CD8-positive, alpha-beta memory T cell (primary cell): ENCODE data around the gene KLHL5. TPM values are rescaled to one million over a fixed set of nuclear protein-coding genes. Genes with fewer than 3 reads are reported as not detected.
A peak's percentile ranks its signal among the peaks of the same experiment; 100 is the strongest.

ENCODE experiments used
- CTCF ChIA-PET: fragments of 350-600 bp; sonication (Branson Sonifier 250); formaldehyde crosslinking; loops from one replicate; lab custom pipeline; 2021; ENCODE audit warnings: antibody characterized with exemption; lab: Charles Lee
- POLR2A ChIA-PET: fragments of 350-600 bp; sonication (Branson Sonifier 250); formaldehyde crosslinking; loops from one replicate; lab custom pipeline; 2021; ENCODE audit warnings: antibody characterized with exemption; lab: Charles Lee
- DNase-seq, 5 donors: peaks; one replicate each; pipeline versions ENCODE4 v3.0.0 to v3.0.0-alpha.2; 2020 to 2022; ENCODE audit warnings: mixed read lengths in 1 of 5
- H3K27ac ChIP-seq: one replicate; pipeline ENCODE4 v1.7.0; 2013; ENCODE audit warnings: low read depth, mild to moderate bottlenecking, low read length, moderate library complexity
- H3K27me3 ChIP-seq: 2 replicates; pipeline ENCODE4 v1.7.0; 2013; ENCODE audit warnings: low read length, mild to moderate bottlenecking; ENCODE audit not compliant: insufficient read depth, poor library complexity, severe bottlenecking
- H3K36me3 ChIP-seq: 2 replicates; pipeline ENCODE4 v1.7.0; 2013; ENCODE audit warnings: mild to moderate bottlenecking, low read length, moderate library complexity; ENCODE audit not compliant: insufficient read depth
- H3K4me1 ChIP-seq: 2 replicates; pipeline ENCODE4 v1.7.0; 2013; ENCODE audit warnings: mild to moderate bottlenecking, low read length, moderate library complexity; ENCODE audit not compliant: insufficient read depth
- H3K4me3 ChIP-seq: 2 replicates; pipeline ENCODE4 v1.7.0; 2013; ENCODE audit warnings: mild to moderate bottlenecking, low read length
- H3K9me3 ChIP-seq: 2 replicates; pipeline ENCODE4 v1.7.0; 2013; ENCODE audit warnings: mild to moderate bottlenecking, low read length
- H3K27ac Mint-ChIP-seq, 8 donors: one replicate each; pipeline ENCODE4 v1.8.0; 2020 to 2021; ENCODE audit warnings: mixed read lengths in 8 of 8, mild to moderate bottlenecking in 6 of 8, inconsistent platforms in 3 of 8, moderate library complexity in 3 of 8
- H3K27me3 Mint-ChIP-seq, 2 donors: one replicate each; pipeline ENCODE4 v1.8.0; 2020 to 2021; ENCODE audit warnings: mixed read lengths in 2 of 2, mild to moderate bottlenecking in 1 of 2, moderate library complexity in 1 of 2
- H3K36me3 Mint-ChIP-seq, 3 donors: one replicate each; pipeline ENCODE4 v1.8.0; 2020 to 2021; ENCODE audit warnings: mixed read lengths in 3 of 3, inconsistent platforms in 1 of 3, mild to moderate bottlenecking in 1 of 3
- H3K4me1 Mint-ChIP-seq, 3 donors: one replicate each; pipeline ENCODE4 v1.8.0; 2020 to 2021; ENCODE audit warnings: mixed read lengths in 3 of 3, inconsistent platforms in 1 of 3, mild to moderate bottlenecking in 1 of 3
- H3K4me3 Mint-ChIP-seq, 7 donors: one replicate each; pipeline ENCODE4 v1.8.0; 2020 to 2021; ENCODE audit warnings: mixed read lengths in 7 of 7, mild to moderate bottlenecking in 6 of 7, moderate library complexity in 4 of 7, inconsistent platforms in 2 of 7
- H3K9me3 Mint-ChIP-seq, 5 donors: one replicate each; pipeline ENCODE4 v1.8.0; 2020 to 2022; ENCODE audit warnings: mixed read lengths in 5 of 5, mild to moderate bottlenecking in 3 of 5, moderate library complexity in 2 of 5, inconsistent platforms in 1 of 5
- polyA plus RNA-seq: library from polyadenylated mRNA; unstranded; fragments of 300-500 nt; fragmentation: Illumina TruSeq; gene quantifications from one replicate; pipeline ENCODE4 v1.2.3, GENCODE V29; 2021
- total RNA-seq, 2 experiments: library from RNA; stranded (reverse); gene quantifications; one replicate each; pipeline ENCODE4 v1.2.3, GENCODE V29; 2021

Gene KLHL5
- total and polyA plus RNA-seq, 3 experiments from 2014 or later = 8.3 to 13.0 (median 11.7) TPM

- ChIA-PET POLR2A (no interaction called here), CTCF (no interaction called here)
These were observed 6.9 kb downstream of the KLHL5 start for GRCh38 chr4:39068907-39069306.

GRCh38 chr4:39078829-39079228, 16.8 kb downstream of the KLHL5 start:
- Histone ChIP-seq H3K27ac (no peak overlapping the region), H3K27me3 (no peaks in the 10 kb centered on the region), H3K9me3 (no peaks in the 10 kb centered on the region), H3K4me3 (no peak overlapping the region), H3K36me3 (no peaks in the 10 kb centered on the region), H3K4me1 (no peaks in the 10 kb centered on the region)
- ChIA-PET POLR2A (no interaction called here), CTCF (no interaction called here)
- DNase-seq = no peak
- Mint-ChIP-seq H3K27ac (peak overlapping the region in 1 of 8 donors; percentile 7), H3K9me3 (no peaks in the 10 kb centered on the region), H3K4me3 (no peak overlapping the region), H3K4me1 (no peaks in the 10 kb centered on the region), H3K27me3 (no peaks in the 10 kb centered on the region), H3K36me3 (peaks cover 22 to 38% (median 22%) of the 10 kb centered on the region in 3 donors)

More at GRCh38 chr4:39068907-39069306, 6.9 kb downstream of the KLHL5 start:
- H3K36me3 ChIP-seq = no peaks in the 10 kb centered on the region
- Mint-ChIP-seq H3K27ac (no peak overlapping the region), H3K27me3 (no peaks in the 10 kb centered on the region), H3K4me3 (no peak overlapping the region), H3K36me3 (peaks cover 0 to 2% (median 0%) of the 10 kb centered on the region in 3 donors), H3K9me3 (no peaks in the 10 kb centered on the region), H3K4me1 (peaks cover 0 to 4% (median 0%) of the 10 kb centered on the region in 3 donors)
- H3K27ac ChIP-seq = no peak overlapping the region
- H3K9me3 ChIP-seq = no peaks in the 10 kb centered on the region
- H3K27me3 ChIP-seq = no peaks in the 10 kb centered on the region
- no peaks in the 10 kb centered on the region for H3K4me1 ChIP-seq
- H3K4me3 ChIP-seq = no peak overlapping the region
- no peak for DNase-seq

GRCh38 chr4:39083164-39083563, 21.1 kb downstream of the KLHL5 start:
- Histone ChIP-seq H3K4me3 (no peak overlapping the region), H3K27me3 (no peaks in the 10 kb centered on the region), H3K9me3 (no peaks in the 10 kb centered on the region), H3K4me1 (no peaks in the 10 kb centered on the region), H3K36me3 (no peaks in the 10 kb centered on the region), H3K27ac (no peak overlapping the region)
- Mint-ChIP-seq H3K9me3 (no peaks in the 10 kb centered on the region), H3K36me3 (peaks cover 13 to 36% (median 27%) of the 10 kb centered on the region in 3 donors), H3K4me3 (no peak overlapping the region), H3K27ac (no peak overlapping the region), H3K4me1 (no peaks in the 10 kb centered on the region), H3K27me3 (no peaks in the 10 kb centered on the region)
- POLR2A ChIA-PET = no interaction called here
- CTCF ChIA-PET = no interaction called here
- DNase-seq = no peak

- Histone ChIP-seq H3K36me3 (no peaks in the 10 kb centered on the region), H3K4me1 (no peaks in the 10 kb centered on the region), H3K9me3 (no peaks in the 10 kb centered on the region), H3K27me3 (no peaks in the 10 kb centered on the region), H3K4me3 (no peak overlapping the region), H3K27ac (no peak overlapping the region)
- Mint-ChIP-seq H3K4me3 (no peak overlapping the region), H3K4me1 (no peaks in the 10 kb centered on the region), H3K27ac (peak overlapping the region in 2 of 8 donors; percentile 31 to 83), H3K9me3 (no peaks in the 10 kb centered on the region), H3K36me3 (peaks cover 2 to 43% (median 27%) of the 10 kb centered on the region in 3 donors), H3K27me3 (no peaks in the 10 kb centered on the region)
- POLR2A ChIA-PET = no interaction called here
- CTCF ChIA-PET = no interaction called here
- no peak for DNase-seq
These were observed 23.9 kb downstream of the KLHL5 start for GRCh38 chr4:39085891-39086290.

GRCh38 chr4:39096847-39097246, 34.8 kb downstream of the KLHL5 start:
- Mint-ChIP-seq H3K27me3 (no peaks in the 10 kb centered on the region), H3K9me3 (no peaks in the 10 kb centered on the region), H3K27ac (no peak overlapping the region), H3K4me3 (no peak overlapping the region), H3K36me3 (peaks cover 4 to 21% (median 8%) of the 10 kb centered on the region in 3 donors), H3K4me1 (no peaks in the 10 kb centered on the region)
- H3K4me3 ChIP-seq = no peak overlapping the region
- no peaks in the 10 kb centered on the region for H3K9me3 ChIP-seq
- ChIA-PET CTCF (no interaction called here), POLR2A (no interaction called here)
- no peaks in the 10 kb centered on the region for H3K4me1 ChIP-seq
- H3K36me3 ChIP-seq = peaks cover 6% of the 10 kb centered on the region
- H3K27me3 ChIP-seq = no peaks in the 10 kb centered on the region
- DNase-seq = no peak
- H3K27ac ChIP-seq = no peak overlapping the region

- H3K9me3 ChIP-seq = no peaks in the 10 kb centered on the region
- ChIA-PET CTCF (no interaction called here), POLR2A (no interaction called here)
- H3K27me3 ChIP-seq = no peaks in the 10 kb centered on the region
- H3K27ac ChIP-seq = no peak overlapping the region
- Mint-ChIP-seq H3K27ac (no peak overlapping the region), H3K4me3 (no peak overlapping the region), H3K36me3 (peaks cover 4 to 21% (median 8%) of the 10 kb centered on the region in 3 donors), H3K9me3 (no peaks in the 10 kb centered on the region), H3K4me1 (no peaks in the 10 kb centered on the region), H3K27me3 (no peaks in the 10 kb centered on the region)
- H3K4me3 ChIP-seq = no peak overlapping the region
- no peaks in the 10 kb centered on the region for H3K4me1 ChIP-seq
- DNase-seq = no peak
- peaks cover 6% of the 10 kb centered on the region for H3K36me3 ChIP-seq
These were observed 35.3 kb downstream of the KLHL5 start for GRCh38 chr4:39097290-39097689.

GRCh38 chr4:39102297-39102696, 40.3 kb downstream of the KLHL5 start:
- H3K4me3 Mint-ChIP-seq = no peak overlapping the region
- H3K4me3 ChIP-seq = no peak overlapping the region
- no peaks in the 10 kb centered on the region for H3K9me3 ChIP-seq
- peaks cover 10 to 40% (median 17%) of the 10 kb centered on the region in 3 donors for H3K36me3 Mint-ChIP-seq
- no peaks in the 10 kb centered on the region for H3K9me3 Mint-ChIP-seq
- no peak for DNase-seq
- no peak overlapping the region for H3K27ac ChIP-seq
- H3K4me1 Mint-ChIP-seq = no peaks in the 10 kb centered on the region
- ChIA-PET POLR2A (no interaction called here), CTCF (no interaction called here)
- no peaks in the 10 kb centered on the region for H3K27me3 Mint-ChIP-seq
- H3K27me3 ChIP-seq = no peaks in the 10 kb centered on the region
- H3K27ac Mint-ChIP-seq = no peak overlapping the region
- peaks cover 4% of the 10 kb centered on the region for H3K36me3 ChIP-seq
- no peaks in the 10 kb centered on the region for H3K4me1 ChIP-seq

- POLR2A ChIA-PET = no interaction called here
- H3K27ac ChIP-seq = no peak overlapping the region
- no peaks in the 10 kb centered on the region for H3K4me1 Mint-ChIP-seq
- no peaks in the 10 kb centered on the region for H3K9me3 ChIP-seq
- H3K4me3 ChIP-seq = no peak overlapping the region
- H3K4me3 Mint-ChIP-seq = no peak overlapping the region
- H3K9me3 Mint-ChIP-seq = no peaks in the 10 kb centered on the region
- H3K36me3 Mint-ChIP-seq = peaks cover 9 to 43% (median 19%) of the 10 kb centered on the region in 3 donors
- no peaks in the 10 kb centered on the region for H3K4me1 ChIP-seq
- no peaks in the 10 kb centered on the region for H3K36me3 ChIP-seq
- H3K27me3 Mint-ChIP-seq = no peaks in the 10 kb centered on the region
- H3K27ac Mint-ChIP-seq = no peak overlapping the region
- DNase-seq = no peak
- H3K27me3 ChIP-seq = no peaks in the 10 kb centered on the region
- CTCF ChIA-PET = no interaction called here
These were observed 41.3 kb downstream of the KLHL5 start for GRCh38 chr4:39103291-39103690.
